SJSA1 (cell line): ENCODE results near the gene SLC17A8. TPM values are rescaled to one million over a fixed set of nuclear protein-coding genes. Genes with fewer than 3 reads are reported as not detected.
"Not testable (repeated sequence)": the region's sequence is repeated elsewhere in the genome, so short reads cannot be mapped to it uniquely, and the experiment has no call there.

ENCODE experiments used
- DNase-seq, 2 experiments: peaks; one replicate each; pipeline ENCODE4 v3.0.0-alpha.2; 2015 to 2020; ENCODE audit warnings: low spot score in 2 of 2, low read depth in 1 of 2
- H3K27ac ChIP-seq: fragments of 250-450 bp; sonication (Bioruptor Pico); 2 replicates; pipeline ENCODE4 v1.5.1; 2020; ENCODE audit warnings: mild to moderate bottlenecking, moderate library complexity
- H3K27me3 ChIP-seq: fragments of 250-450 bp; sonication (Bioruptor Pico); replicated peaks from 2 replicates; pipeline ENCODE4 v1.5.1; 2020; ENCODE audit warnings: mild to moderate bottlenecking, moderate library complexity
- H3K36me3 ChIP-seq: fragments of 250-450 bp; sonication (Bioruptor Pico); 2 replicates; pipeline ENCODE4 v1.5.1; 2020; ENCODE audit warnings: mild to moderate bottlenecking
- H3K4me1 ChIP-seq: fragments of 250-450 bp; sonication (Bioruptor Pico); replicated peaks from 2 replicates; pipeline ENCODE4 v1.6.1; 2021; ENCODE audit warnings: mild to moderate bottlenecking
- H3K4me3 ChIP-seq: fragments of 250-450 bp; sonication (Bioruptor Pico); 2 replicates; pipeline ENCODE4 v1.5.1; 2020; ENCODE audit warnings: mild to moderate bottlenecking
- H3K9me3 ChIP-seq: fragments of 250-450 bp; sonication (Bioruptor Pico); replicated peaks from 2 replicates; pipeline ENCODE4 v1.5.1; 2020; ENCODE audit warnings: mild to moderate bottlenecking
- total RNA-seq: library from RNA; depleted of rRNA; stranded (reverse); fragments of >200 nt; shearing (Covaris generic); gene quantifications from 2 replicates; pipeline ENCODE4 v1.2.3, GENCODE V29; 2014; rRNA removed

Gene SLC17A8
- not detected in 2 replicates for total RNA-seq

GRCh38 chr12:100356644-100357223 is at the start of gene SLC17A8:
Gene SLC17A8 (plus strand): TSS chr12:100357074. CDS start chr12:100357392, 318 bp downstream.
- Histone ChIP-seq H3K36me3 (no peaks in the 10 kb centered on the region), H3K4me3 (no peak within 1 kb of the TSS), H3K9me3 (no peaks in the 10 kb centered on the region), H3K27ac (no peak within 1 kb of the TSS), H3K4me1 (peaks cover 3% of the 10 kb centered on the region; the same call in 1 of the 2 replicates), H3K27me3 (peaks cover 6% of the 10 kb centered on the region; the same call in 1 of the 2 replicates)
- no peak for DNase-seq

DNA sequence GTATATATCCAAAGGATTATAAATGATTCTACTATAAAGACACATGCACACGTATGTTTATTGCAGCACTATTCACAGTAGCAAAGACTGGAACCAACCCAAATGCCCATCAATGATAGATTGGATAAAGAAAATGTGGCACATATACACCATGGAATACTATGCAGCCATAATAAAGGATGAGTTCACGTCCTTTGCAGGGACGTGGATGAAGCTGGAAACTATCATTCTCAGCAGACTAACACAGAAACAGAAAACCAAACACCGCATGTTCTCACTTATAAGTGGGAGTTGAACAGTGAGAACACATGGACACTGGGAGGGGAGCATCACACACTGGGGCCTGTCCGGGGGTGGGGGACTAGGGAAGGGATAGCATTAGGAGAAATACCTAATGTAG is 48.7 kb upstream of the SLC17A8 start:
- H3K36me3 ChIP-seq = peaks cover 33% of the 10 kb centered on the region
- not testable (repeated sequence) for H3K27ac ChIP-seq, H3K4me3 ChIP-seq, DNase-seq, H3K27me3 ChIP-seq, H3K9me3 ChIP-seq, H3K4me1 ChIP-seq

DNA sequence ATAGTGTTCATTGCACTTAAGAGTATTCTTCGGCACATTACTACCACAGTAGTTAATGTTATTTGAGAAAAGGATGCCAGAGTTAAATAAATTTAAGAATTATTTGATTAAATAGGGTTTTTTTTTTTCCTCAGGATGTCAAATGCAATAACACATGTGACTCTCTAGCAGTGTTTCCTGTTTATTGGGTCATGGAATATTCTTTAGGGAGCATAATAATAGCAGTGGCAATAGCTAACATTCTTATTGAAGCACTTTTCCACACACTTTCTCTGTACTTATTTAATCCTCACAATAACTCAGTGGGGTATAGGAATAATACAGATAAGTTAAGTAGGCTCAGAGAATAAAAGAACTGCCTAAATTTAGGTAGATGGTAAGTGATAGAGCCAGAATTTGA is 45.6 kb upstream of the SLC17A8 start:
- Histone ChIP-seq H3K27me3 (no peaks in the 10 kb centered on the region), H3K9me3 (no peaks in the 10 kb centered on the region), H3K36me3 (peaks cover 34% of the 10 kb centered on the region), H3K4me1 (no peaks in the 10 kb centered on the region), H3K27ac (no peak overlapping the region), H3K4me3 (no peak overlapping the region)
- DNase-seq = no peak

GRCh38 chr12:100317371-100317770 is 39.5 kb upstream of the SLC17A8 start:
- DNase-seq = no peak
- Histone ChIP-seq H3K4me1 (no peaks in the 10 kb centered on the region), H3K27ac (no peak overlapping the region), H3K27me3 (no peaks in the 10 kb centered on the region), H3K4me3 (no peak overlapping the region), H3K36me3 (peaks cover 36% of the 10 kb centered on the region), H3K9me3 (no peaks in the 10 kb centered on the region)

DNA sequence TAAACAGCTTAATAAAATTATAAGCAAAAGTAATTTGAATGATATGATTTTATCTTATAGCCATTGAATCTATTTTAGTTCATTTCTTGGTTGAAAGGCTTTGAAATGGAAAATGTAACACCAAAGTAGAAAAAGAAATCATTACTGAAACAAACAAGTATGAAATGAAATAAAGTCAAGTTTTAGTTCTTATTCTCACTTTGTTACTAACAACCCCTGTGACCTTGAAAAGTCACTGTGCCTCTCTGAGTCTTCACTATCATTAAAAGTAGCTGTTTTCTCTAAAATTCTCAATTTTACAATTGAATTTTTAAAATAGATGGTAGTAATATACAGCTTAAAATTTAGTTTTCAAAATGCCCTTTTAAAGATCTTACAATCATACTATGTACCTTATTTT is 32.4 kb upstream of the SLC17A8 start:
- H3K4me3 ChIP-seq = no peak overlapping the region
- peaks cover 37% of the 10 kb centered on the region for H3K36me3 ChIP-seq
- H3K27ac ChIP-seq = no peak overlapping the region
- H3K27me3 ChIP-seq = no peaks in the 10 kb centered on the region
- no peak for DNase-seq
- H3K4me1 ChIP-seq = no peaks in the 10 kb centered on the region
- no peaks in the 10 kb centered on the region for H3K9me3 ChIP-seq

- no peak for DNase-seq
- Histone ChIP-seq H3K4me1 (no peaks in the 10 kb centered on the region), H3K27ac (no peak overlapping the region), H3K36me3 (peaks cover 46% of the 10 kb centered on the region), H3K27me3 (no peaks in the 10 kb centered on the region), H3K9me3 (no peaks in the 10 kb centered on the region), H3K4me3 (no peak overlapping the region)
Observed at GRCh38 chr12:100326208-100326607, 30.7 kb upstream of the SLC17A8 start.

- H3K4me3 ChIP-seq = no peak overlapping the region
- no peaks in the 10 kb centered on the region for H3K9me3 ChIP-seq
- DNase-seq = no peak
- H3K4me1 ChIP-seq = no peaks in the 10 kb centered on the region
- no peak overlapping the region for H3K27ac ChIP-seq
- H3K36me3 ChIP-seq = peaks cover 55% of the 10 kb centered on the region
- H3K27me3 ChIP-seq = no peaks in the 10 kb centered on the region
Observed at GRCh38 chr12:100329800-100330199, 27.1 kb upstream of the SLC17A8 start.

- no peaks in the 10 kb centered on the region for H3K9me3 ChIP-seq
- peaks cover 61% of the 10 kb centered on the region for H3K36me3 ChIP-seq
- H3K27ac ChIP-seq = no peak overlapping the region
- H3K4me3 ChIP-seq = no peak overlapping the region
- DNase-seq = no peak
- H3K27me3 ChIP-seq = no peaks in the 10 kb centered on the region
- H3K4me1 ChIP-seq = no peaks in the 10 kb centered on the region
Observed at GRCh38 chr12:100331871-100332270, 25.0 kb upstream of the SLC17A8 start.

GRCh38 chr12:100332852-100333251 is 24.0 kb upstream of the SLC17A8 start:
- no peaks in the 10 kb centered on the region for H3K27me3 ChIP-seq
- no peak overlapping the region for H3K4me3 ChIP-seq
- peaks cover 64% of the 10 kb centered on the region for H3K36me3 ChIP-seq
- DNase-seq = no peak
- no peak overlapping the region for H3K27ac ChIP-seq
- H3K9me3 ChIP-seq = no peaks in the 10 kb centered on the region
- no peaks in the 10 kb centered on the region for H3K4me1 ChIP-seq

GRCh38 chr12:100337299-100337698 is 19.6 kb upstream of the SLC17A8 start:
- no peak for DNase-seq
- Histone ChIP-seq H3K27me3 (no peaks in the 10 kb centered on the region), H3K36me3 (peaks cover 27% of the 10 kb centered on the region)

GRCh38 chr12:100337727-100338126 is 19.1 kb upstream of the SLC17A8 start:
- DNase-seq = no peak
- H3K36me3 ChIP-seq = peaks cover 26% of the 10 kb centered on the region
- no peaks in the 10 kb centered on the region for H3K9me3 ChIP-seq
- no peaks in the 10 kb centered on the region for H3K27me3 ChIP-seq
- H3K4me3 ChIP-seq = no peak overlapping the region
- H3K27ac ChIP-seq = no peak overlapping the region
- H3K4me1 ChIP-seq = no peaks in the 10 kb centered on the region

More at GRCh38 chr12:100337299-100337698, 19.6 kb upstream of the SLC17A8 start:
- no peak overlapping the region for H3K27ac ChIP-seq
- no peak overlapping the region for H3K4me3 ChIP-seq
- H3K4me1 ChIP-seq = no peaks in the 10 kb centered on the region
- no peaks in the 10 kb centered on the region for H3K9me3 ChIP-seq

- Histone ChIP-seq H3K9me3 (no peaks in the 10 kb centered on the region), H3K4me1 (no peaks in the 10 kb centered on the region), H3K4me3 (no peak overlapping the region), H3K27me3 (no peaks in the 10 kb centered on the region), H3K27ac (no peak overlapping the region), H3K36me3 (peaks cover 26% of the 10 kb centered on the region)
- no peak for DNase-seq
Observed at GRCh38 chr12:100339071-100339470, 17.8 kb upstream of the SLC17A8 start.

DNA sequence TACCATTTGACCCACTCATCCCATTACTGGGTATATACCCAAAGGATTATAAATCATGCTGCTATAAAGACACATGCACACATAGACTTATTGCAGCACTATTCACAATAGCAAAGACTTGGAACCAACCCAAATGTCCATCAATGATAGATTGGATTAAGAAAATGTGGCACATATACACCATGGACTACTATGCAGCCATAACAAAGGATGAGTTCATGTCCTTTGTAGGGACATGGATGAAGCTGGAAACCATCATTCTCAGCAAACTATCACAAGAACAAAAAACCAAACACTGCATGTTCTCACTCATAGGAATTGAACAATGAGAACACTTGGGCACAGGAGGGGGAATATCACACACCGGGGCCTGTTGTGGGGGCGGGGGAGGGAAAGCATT is 14.0 kb upstream of the SLC17A8 start:
- DNase-seq = not testable (repeated sequence)

GRCh38 chr12:100344351-100344750 is 12.5 kb upstream of the SLC17A8 start:
- not testable (repeated sequence) for H3K4me3 ChIP-seq, H3K9me3 ChIP-seq, H3K36me3 ChIP-seq, H3K27ac ChIP-seq, DNase-seq, H3K4me1 ChIP-seq, H3K27me3 ChIP-seq

More for the DNA sequence above, 14.0 kb upstream of the SLC17A8 start:
- H3K27ac ChIP-seq, H3K27me3 ChIP-seq, H3K36me3 ChIP-seq, H3K9me3 ChIP-seq, H3K4me1 ChIP-seq, H3K4me3 ChIP-seq: not testable (repeated sequence)
